22Rv1 (cell line): ENCODE measurements around the gene BAIAP2L1.

Source experiments
- ZFX ChIP-seq: fragments of 450-650 bp; IDR thresholded peaks from 2 replicates; pipeline ENCODE4 v1.6.1; 2017; ENCODE audit warnings: antibody characterized with exemption, borderline replicate concordance
- TF ChIP-seq, protein P1 (sequence below): fragments of 450-650 bp; IDR thresholded peaks from 2 replicates; pipeline ENCODE4 v1.5.1; 2017; ENCODE audit warnings: mild to moderate bottlenecking

DNA sequence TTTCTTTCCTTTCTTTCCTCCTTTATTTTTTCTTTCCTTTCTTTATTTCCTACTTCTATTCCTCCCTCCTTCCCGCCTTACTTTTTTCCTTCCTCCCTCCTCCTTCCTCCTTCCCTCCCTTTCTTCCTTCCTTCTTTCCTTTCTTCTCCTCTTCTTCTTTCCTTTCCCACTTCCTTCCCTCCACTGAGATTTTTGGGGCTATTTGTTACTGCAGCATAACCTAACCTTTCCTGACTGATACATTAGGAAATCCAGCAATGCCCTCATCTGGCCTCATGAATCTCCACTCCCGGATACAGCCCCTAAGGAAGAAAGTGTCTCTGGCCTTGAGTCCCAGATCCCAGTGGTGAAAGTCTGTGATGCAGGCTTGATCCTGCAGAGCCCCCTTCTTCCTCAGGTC is 38.6 kb upstream of the BAIAP2L1 start:
- TF ChIP-seq, protein P1, sequence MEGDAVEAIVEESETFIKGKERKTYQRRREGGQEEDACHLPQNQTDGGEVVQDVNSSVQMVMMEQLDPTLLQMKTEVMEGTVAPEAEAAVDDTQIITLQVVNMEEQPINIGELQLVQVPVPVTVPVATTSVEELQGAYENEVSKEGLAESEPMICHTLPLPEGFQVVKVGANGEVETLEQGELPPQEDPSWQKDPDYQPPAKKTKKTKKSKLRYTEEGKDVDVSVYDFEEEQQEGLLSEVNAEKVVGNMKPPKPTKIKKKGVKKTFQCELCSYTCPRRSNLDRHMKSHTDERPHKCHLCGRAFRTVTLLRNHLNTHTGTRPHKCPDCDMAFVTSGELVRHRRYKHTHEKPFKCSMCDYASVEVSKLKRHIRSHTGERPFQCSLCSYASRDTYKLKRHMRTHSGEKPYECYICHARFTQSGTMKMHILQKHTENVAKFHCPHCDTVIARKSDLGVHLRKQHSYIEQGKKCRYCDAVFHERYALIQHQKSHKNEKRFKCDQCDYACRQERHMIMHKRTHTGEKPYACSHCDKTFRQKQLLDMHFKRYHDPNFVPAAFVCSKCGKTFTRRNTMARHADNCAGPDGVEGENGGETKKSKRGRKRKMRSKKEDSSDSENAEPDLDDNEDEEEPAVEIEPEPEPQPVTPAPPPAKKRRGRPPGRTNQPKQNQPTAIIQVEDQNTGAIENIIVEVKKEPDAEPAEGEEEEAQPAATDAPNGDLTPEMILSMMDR = no peak
- no peak for TF ChIP-seq ZFX
